Activated CD4-positive, alpha-beta T cell treated with anti-CD3 and anti-CD28 coated beads for 36 hours (primary cell): ENCODE data around the gene WDR93. TPM values are rescaled to one million over a fixed set of nuclear protein-coding genes. Genes with fewer than 3 reads are reported as not detected.
"Not testable (repeated sequence)": the region's sequence is repeated elsewhere in the genome, so short reads cannot be mapped to it uniquely, and the experiment has no call there.

ENCODE experiments used
- ATAC-seq: fragments of 200-7000 bp; cut with Tn5 transposase; one replicate; pipeline ENCODE4 v1.10.0; 2021; ENCODE audit warnings: mild to moderate bottlenecking, moderate library complexity
- CTCF ChIA-PET: fragments of 350-600 bp; sonication (Branson Sonifier 250); formaldehyde crosslinking; loops from one replicate; lab custom pipeline; 2021; ENCODE audit warnings: antibody characterized with exemption; lab: Charles Lee
- POLR2A ChIA-PET: fragments of 350-600 bp; sonication (Branson Sonifier 250); formaldehyde crosslinking; loops from one replicate; lab custom pipeline; 2021; ENCODE audit warnings: antibody characterized with exemption, inconsistent platforms; lab: Charles Lee
- DNase-seq: peaks from one replicate; pipeline ENCODE4 v3.0.0-alpha.2; 2020
- H3K27ac Mint-ChIP-seq: one replicate; pipeline ENCODE4 v1.8.0; 2021; ENCODE audit warnings: mixed read lengths
- H3K27me3 Mint-ChIP-seq: one replicate; pipeline ENCODE4 v1.8.0; 2021; ENCODE audit warnings: mixed read lengths
- H3K36me3 Mint-ChIP-seq: one replicate; pipeline ENCODE4 v1.8.0; 2021; ENCODE audit warnings: low read depth, mixed read lengths
- H3K4me1 Mint-ChIP-seq: one replicate; pipeline ENCODE4 v1.8.0; 2021; ENCODE audit warnings: mixed read lengths
- H3K4me3 Mint-ChIP-seq: one replicate; pipeline ENCODE4 v1.8.0; 2021; ENCODE audit warnings: mild to moderate bottlenecking, moderate library complexity, mixed read lengths
- H3K9me3 Mint-ChIP-seq: one replicate; pipeline ENCODE4 v1.8.0; 2021; ENCODE audit warnings: low read depth, mixed read lengths
- intact Hi-C, 2 experiments: fragments of 100-400 bp; cut with DNase I in 1 of 2; cut with micrococcal nuclease in 1 of 2; formaldehyde crosslinking; loops; one replicate each; pipeline versions ENCODE4 v1.14.2 to v1.15.1; 2022 to 2024; cut with DNase I, micrococcal nuclease
- total RNA-seq, 2 experiments: library from RNA; stranded (reverse); gene quantifications; one replicate each; pipeline ENCODE4 v1.2.3, GENCODE V29; 2021

Gene WDR93
- total RNA-seq, 2 experiments from 2014 or later, result not detected

GRCh38 chr15:89775815-89776214, 85.2 kb downstream of the WDR93 start:
- no peak for DNase-seq
- intact Hi-C loops, result no loop called here
- Mint-ChIP-seq H3K27me3 (peaks cover 13% of the 10 kb centered on the region), H3K27ac (no peak overlapping the region), H3K4me1 (peaks cover 4% of the 10 kb centered on the region), H3K9me3 (no peaks in the 10 kb centered on the region), H3K4me3 (no peak overlapping the region), H3K36me3 (no peaks in the 10 kb centered on the region)
- ChIA-PET POLR2A (no interaction called here), CTCF (interaction anchor here (1.3 kb wide), 1 partner anchor 15 kb away, joined by 4 read pairs; no protein-coding TSS in a partner anchor)
- ATAC-seq, result no peak

GRCh38 chr15:89776274-89777072, 85.9 kb downstream of the WDR93 start, which contains the start of gene MESP2:
MESP2 (plus strand) TSS chr15:89776332; CDS start chr15:89776358, 26 bp downstream.
- intact Hi-C loops, result no loop called here
- Mint-ChIP-seq H3K27me3 (peaks cover 13% of the 10 kb centered on the region), H3K9me3 (no peaks in the 10 kb centered on the region), H3K36me3 (no peaks in the 10 kb centered on the region), H3K4me1 (peaks cover 10% of the 10 kb centered on the region), H3K27ac (no peak within 1 kb of the TSS), H3K4me3 (peak within 1 kb of the TSS; percentile 57)
- peak; percentile 68 for DNase-seq
- ChIA-PET CTCF (interaction anchor here (0.7 to 2.2 kb wide), 3 partner anchors 49 to 571 kb away, joined by 3 to 9 read pairs (median 3); no protein-coding TSS in a partner anchor), POLR2A (no interaction called here)
- peak; percentile 57 for ATAC-seq

- ATAC-seq (no peak), DNase-seq (no peak)
- intact Hi-C loops, result no loop called here
- ChIA-PET CTCF (interaction anchor here (0.7 to 2.2 kb wide), 3 partner anchors 49 to 571 kb away, joined by 3 to 9 read pairs (median 3); no protein-coding TSS in a partner anchor), POLR2A (no interaction called here)
- H3K27ac Mint-ChIP-seq, result no peak overlapping the region
- peaks cover 13% of the 10 kb centered on the region for H3K27me3 Mint-ChIP-seq
- peaks cover 14% of the 10 kb centered on the region for H3K4me1 Mint-ChIP-seq
- no peak overlapping the region for H3K4me3 Mint-ChIP-seq
- no peaks in the 10 kb centered on the region for H3K36me3 Mint-ChIP-seq
- H3K9me3 Mint-ChIP-seq, result no peaks in the 10 kb centered on the region
These were observed 86.6 kb downstream of the WDR93 start for GRCh38 chr15:89777073-89777751.

- H3K27ac Mint-ChIP-seq, result no peak overlapping the region
- ATAC-seq, result no peak
- H3K4me3 Mint-ChIP-seq, result no peak overlapping the region
- peaks cover 15% of the 10 kb centered on the region for H3K4me1 Mint-ChIP-seq
- ChIA-PET POLR2A (no interaction called here), CTCF (interaction anchor here (0.9 to 2.2 kb wide), 2 partner anchors 50 to 97 kb away, joined by 3 to 9 read pairs; no protein-coding TSS in a partner anchor)
- no peaks in the 10 kb centered on the region for H3K9me3 Mint-ChIP-seq
- peaks cover 13% of the 10 kb centered on the region for H3K27me3 Mint-ChIP-seq
- H3K36me3 Mint-ChIP-seq, result no peaks in the 10 kb centered on the region
- DNase-seq, result no peak
- intact Hi-C loops, result no loop called here
These were observed 87.3 kb downstream of the WDR93 start for GRCh38 chr15:89777782-89778380.

GRCh38 chr15:89778861-89779260, 88.2 kb downstream of the WDR93 start:
- CTCF ChIA-PET, result interaction anchor here (2.2 kb wide), 1 partner anchor 96 kb away, joined by 9 read pairs; no protein-coding TSS in a partner anchor
- no peak for DNase-seq
- Mint-ChIP-seq H3K27me3 (peaks cover 13% of the 10 kb centered on the region), H3K9me3 (no peaks in the 10 kb centered on the region), H3K4me3 (no peak overlapping the region), H3K4me1 (peaks cover 15% of the 10 kb centered on the region), H3K36me3 (no peaks in the 10 kb centered on the region), H3K27ac (no peak overlapping the region)
- no peak for ATAC-seq
- intact Hi-C loops, result no loop called here
- POLR2A ChIA-PET, result no interaction called here

GRCh38 chr15:89780601-89781000, 90.0 kb downstream of the WDR93 start:
- peaks cover 15% of the 10 kb centered on the region for H3K4me1 Mint-ChIP-seq
- peak overlapping the region; percentile 5 for H3K27ac Mint-ChIP-seq
- peaks cover 11% of the 10 kb centered on the region for H3K27me3 Mint-ChIP-seq
- H3K36me3 Mint-ChIP-seq, result no peaks in the 10 kb centered on the region
- no peaks in the 10 kb centered on the region for H3K9me3 Mint-ChIP-seq
- intact Hi-C loops, result no loop called here
- ChIA-PET POLR2A (no interaction called here), CTCF (interaction anchor here (1.2 to 1.4 kb wide), 2 partner anchors 22 to 94 kb away, joined by 3 to 5 read pairs; no protein-coding TSS in a partner anchor)
- DNase-seq (no peak), ATAC-seq (no peak)
- H3K4me3 Mint-ChIP-seq, result no peak overlapping the region

GRCh38 chr15:89781055-89781454, 90.4 kb downstream of the WDR93 start:
- H3K4me1 Mint-ChIP-seq, result peaks cover 15% of the 10 kb centered on the region
- intact Hi-C loops, result no loop called here
- no peak overlapping the region for H3K4me3 Mint-ChIP-seq
- ChIA-PET CTCF (interaction anchor here (0.6 to 1.4 kb wide), 3 partner anchors 20 to 94 kb away, joined by 3 to 5 read pairs (median 3); no protein-coding TSS in a partner anchor), POLR2A (no interaction called here)
- H3K27ac Mint-ChIP-seq, result no peak overlapping the region
- DNase-seq (peak; percentile 64), ATAC-seq (peak; percentile 82)
- peaks cover 11% of the 10 kb centered on the region for H3K27me3 Mint-ChIP-seq
- H3K36me3 Mint-ChIP-seq, result no peaks in the 10 kb centered on the region
- H3K9me3 Mint-ChIP-seq, result no peaks in the 10 kb centered on the region

- Mint-ChIP-seq H3K36me3 (no peaks in the 10 kb centered on the region), H3K4me3 (no peak overlapping the region), H3K27me3 (peaks cover 10% of the 10 kb centered on the region), H3K9me3 (no peaks in the 10 kb centered on the region), H3K4me1 (peaks cover 15% of the 10 kb centered on the region), H3K27ac (no peak overlapping the region)
- peak; percentile 70 for ATAC-seq
- POLR2A ChIA-PET, result no interaction called here
- CTCF ChIA-PET, result interaction anchor here (1.4 kb wide), 1 partner anchor 93 kb away, joined by 5 read pairs; no protein-coding TSS in a partner anchor
- DNase-seq, result peak; percentile 39
- intact Hi-C loops, result no loop called here
These were observed 91.4 kb downstream of the WDR93 start for GRCh38 chr15:89781891-89782618.

GRCh38 chr15:89782619-89782950, 92.0 kb downstream of the WDR93 start:
- H3K4me1 Mint-ChIP-seq, result peaks cover 15% of the 10 kb centered on the region
- H3K27me3 Mint-ChIP-seq, POLR2A ChIA-PET, H3K9me3 Mint-ChIP-seq, DNase-seq, H3K27ac Mint-ChIP-seq, ATAC-seq, H3K4me3 Mint-ChIP-seq, H3K36me3 Mint-ChIP-seq, intact Hi-C loops, CTCF ChIA-PET: not testable (repeated sequence)

GRCh38 chr15:89783111-89783860, 92.7 kb downstream of the WDR93 start:
- H3K27ac Mint-ChIP-seq, result no peak overlapping the region
- POLR2A ChIA-PET, result interaction anchor here (0.6 kb wide), 1 partner anchor 211 kb away, joined by 3 read pairs; no protein-coding TSS in a partner anchor
- intact Hi-C loops, result no loop called here
- CTCF ChIA-PET, result interaction anchor here (0.6 to 0.7 kb wide), 2 partner anchors 22 to 24 kb away, joined by 3 read pairs; no protein-coding TSS in a partner anchor
- DNase-seq, result no peak
- ATAC-seq, result no peak
- H3K4me1 Mint-ChIP-seq, result peaks cover 15% of the 10 kb centered on the region
- H3K9me3 Mint-ChIP-seq, result peaks cover 5% of the 10 kb centered on the region
- H3K36me3 Mint-ChIP-seq, result no peaks in the 10 kb centered on the region
- peaks cover 5% of the 10 kb centered on the region for H3K27me3 Mint-ChIP-seq
- no peak overlapping the region for H3K4me3 Mint-ChIP-seq
